K562 (cell line): ENCODE results near the gene ZNRF1. TPM values are rescaled to one million over a fixed set of nuclear protein-coding genes. Genes with fewer than 3 reads are reported as not detected.

ENCODE experiments used
- ATAC-seq: fragments of 200-7000 bp; cut with Tn5 transposase; 3 replicates; pipeline ENCODE4 v1.9.1; 2020; ENCODE audit warnings: moderate library complexity
- BruUV-seq: library from RNA; stranded (reverse); fragments of 400-500 nt; replicated peaks from 2 replicates; lab custom pipeline; 2021; lab: Mats Ljungman, UMichigan
- CTCF ChIA-PET: fragments of 300-600 bp; formaldehyde crosslinking; extraction: SDS; loops from one replicate; lab custom pipeline; 2021; ENCODE audit warnings: low intra/inter-chr PET ratio; lab: Yijun Ruan, JAX
- POLR2A ChIA-PET: fragments of 300-600, 350-650 bp; sonication (Branson Sonifier 250); formaldehyde crosslinking; extraction: SDS; loops from one replicate; lab custom pipeline; 2021; ENCODE audit warnings: antibody characterized with exemption, inconsistent platforms; lab: Yijun Ruan, JAX
- DNase-seq, 4 experiments: peaks; one replicate each; pipeline versions ENCODE4 v3.0.0 to v3.0.0-alpha.2; 2011 to 2018; ENCODE audit warnings: low spot score in 3 of 4, mixed read lengths in 3 of 4; ENCODE audit errors: extremely low read depth in 1 of 4
- FAIRE-seq: peaks from 2 replicates; lab custom pipeline; 2011; peaks lifted over from hg19 to GRCh38; lab: Jason Lieb, UNC
- H2AFZ ChIP-seq: 2 replicates; pipeline ENCODE4 v1.6.0; 2011; ENCODE audit warnings: low read depth, low read length, control low read depth, inconsistent platforms
- H3K27ac ChIP-seq: fragments of 200-600 bp; 3 replicates; pipeline ENCODE4 v1.8.0; 2011; ENCODE audit warnings: low read depth, mild to moderate bottlenecking, control low read depth, inconsistent platforms, low read length, moderate library complexity, mixed read lengths; ENCODE audit errors: extremely low read depth
- H3K27me3 ChIP-seq, 2 experiments: fragments of 300-600 bp in 1 of 2; 2 replicates in 1 of 2; 3 replicates in 1 of 2; pipeline versions ENCODE4 v1.6.0 to v1.8.0; 2011; ENCODE audit warnings: inconsistent platforms in 2 of 2, low read length in 2 of 2, mild to moderate bottlenecking in 1 of 2, mixed read lengths in 1 of 2, moderate library complexity in 1 of 2; ENCODE audit not compliant: control insufficient read depth in 2 of 2, insufficient read depth in 2 of 2
- H3K36me3 ChIP-seq: fragments of 300-600 bp; 3 replicates; pipeline ENCODE4 v1.8.0; 2011; ENCODE audit warnings: mild to moderate bottlenecking, low read length, inconsistent platforms; ENCODE audit not compliant: control insufficient read depth, insufficient read depth
- H3K4me1 ChIP-seq, 2 experiments: fragments of 200-600 bp in 1 of 2; replicated peaks in 1 of 2; 2 replicates in 1 of 2; 3 replicates in 1 of 2; pipeline versions ENCODE4 v1.5.1 to v1.8.0; 2011; ENCODE audit warnings: inconsistent platforms in 2 of 2, low read length in 2 of 2, mild to moderate bottlenecking in 1 of 2, mixed read lengths in 1 of 2, moderate library complexity in 1 of 2; ENCODE audit not compliant: control insufficient read depth in 2 of 2, insufficient read depth in 2 of 2
- H3K4me2 ChIP-seq: 2 replicates; pipeline ENCODE4 v1.6.1; 2011; ENCODE audit warnings: low read length, control low read depth, inconsistent platforms, mixed read lengths; ENCODE audit not compliant: insufficient read depth
- H3K4me3 ChIP-seq: fragments of 200-600 bp; sonication (generic), shearing (Covaris generic); 2 replicates; pipeline ENCODE4 v1.5.1; 2016; ENCODE audit warnings: control low read depth, inconsistent platforms
- H3K79me2 ChIP-seq: fragments of 200-600 bp; 3 replicates; pipeline ENCODE4 v1.8.0; 2011; ENCODE audit warnings: low read length, inconsistent platforms; ENCODE audit not compliant: control insufficient read depth, insufficient read depth
- H3K9ac ChIP-seq, 2 experiments: 2 replicates each; pipeline versions ENCODE4 v1.6.0 to v1.6.1; 2011; ENCODE audit warnings: low read depth in 2 of 2, low read length in 2 of 2, control low read depth in 1 of 2, inconsistent platforms in 1 of 2, mild to moderate bottlenecking in 1 of 2, mixed read lengths in 1 of 2; ENCODE audit not compliant: insufficient read depth in 1 of 2
- H3K9me1 ChIP-seq: one replicate; pipeline ENCODE4 v1.6.0; 2011; ENCODE audit warnings: inconsistent platforms, mild to moderate bottlenecking, low read length, moderate library complexity; ENCODE audit not compliant: control insufficient read depth, insufficient read depth
- H3K9me3 ChIP-seq: replicated peaks from 2 replicates; pipeline ENCODE4 v1.5.1; 2011; ENCODE audit warnings: low read depth, low read length, inconsistent platforms; ENCODE audit not compliant: control insufficient read depth, insufficient read depth
- H4K20me1 ChIP-seq: replicated peaks from 2 replicates; pipeline ENCODE4 v1.6.1; 2011; ENCODE audit warnings: low read length, inconsistent platforms, mixed read lengths; ENCODE audit not compliant: control insufficient read depth, insufficient read depth
- ARNT ChIP-seq, 2 experiments: fragments of 450-650 bp; IDR thresholded peaks; 2 replicates each; pipeline ENCODE4 v1.6.1; 2016; ENCODE audit warnings: mild to moderate bottlenecking in 1 of 2
- BMI1 ChIP-seq: fragments of 150-350 bp; IDR thresholded peaks from 2 replicates; pipeline ENCODE4 v1.6.1; 2014; ENCODE audit warnings: low read length
- BRCA1 ChIP-seq, 2 experiments: fragments of 450-650 bp in 1 of 2; sonication (generic) in 1 of 2; formaldehyde crosslinking in 1 of 2; IDR thresholded peaks; 2 replicates each; pipeline versions ENCODE4 v1.5.0 to v1.6.1; 2017 to 2020; ENCODE audit warnings: mild to moderate bottlenecking in 1 of 2, missing genetic modification reagents in 1 of 2
- CBFB ChIP-seq: sonication (generic); formaldehyde crosslinking; IDR thresholded peaks from 2 replicates; pipeline ENCODE4 v1.4.0; 2020; ENCODE audit warnings: mild to moderate bottlenecking, missing genetic modification reagents
- COPS2 ChIP-seq: fragments of 450-650 bp; conservative IDR thresholded peaks from 2 replicates; pipeline ENCODE4 v1.6.1; 2016; ENCODE audit warnings: mild to moderate bottlenecking, moderate library complexity
- HDAC1 ChIP-seq, 2 experiments: fragments of 450-650 bp; IDR thresholded peaks; 2 replicates each; pipeline ENCODE4 v1.6.1; 2016 to 2017; ENCODE audit warnings: inconsistent platforms in 1 of 2, mild to moderate bottlenecking in 1 of 2, moderate library complexity in 1 of 2
- KDM1A ChIP-seq, 2 experiments: fragments of 450-650 bp; IDR thresholded peaks; 2 replicates each; pipeline ENCODE4 v1.6.1; 2016; ENCODE audit warnings: mild to moderate bottlenecking in 2 of 2
- POLR3G ChIP-seq: IDR thresholded peaks from 2 replicates; pipeline ENCODE4 v1.6.1; 2011; ENCODE audit not compliant: insufficient read length, insufficient replicate concordance; ENCODE audit errors: extremely low read depth
- SREBF2 ChIP-seq: sonication (generic); formaldehyde crosslinking; IDR thresholded peaks from 2 replicates; pipeline ENCODE4 v1.4.0; 2020; ENCODE audit warnings: mild to moderate bottlenecking, missing genetic modification reagents
- TCF15 ChIP-seq: fragments of 250-450 bp; sonication (Bioruptor Pico); IDR thresholded peaks from 2 replicates; pipeline ENCODE4 v1.8.0; 2022; ENCODE audit warnings: moderate library complexity, mild to moderate bottlenecking, inconsistent platforms
- ZFP30 ChIP-seq: fragments of 250-450 bp; sonication (Bioruptor Pico); IDR thresholded peaks from 2 replicates; pipeline ENCODE4 v1.8.0; 2022; ENCODE audit warnings: moderate library complexity, mild to moderate bottlenecking, inconsistent platforms, borderline replicate concordance
- ZKSCAN3 ChIP-seq: fragments of 250-450 bp; sonication (Bioruptor Pico); IDR thresholded peaks from 2 replicates; pipeline ENCODE4 v1.4.0; 2020
- ZNF764 ChIP-seq: fragments of 250-450 bp; sonication (Bioruptor Pico); IDR thresholded peaks from 2 replicates; pipeline ENCODE4 v1.4.0; 2020; ENCODE audit warnings: low read depth, mild to moderate bottlenecking, moderate library complexity
- WGBS: fragments of 100-300 bp; shearing (Covaris generic); methylation state at CpG from one replicate; pipeline ENCODE4 v1.1.6; 2016; ENCODE audit warnings: low coverage, mixed read lengths; ENCODE audit not compliant: insufficient coverage; ENCODE audit errors: missing lambda C conversion rate; 5-methylcytosine and 5-hydroxymethylcytosine counted together
- in situ Hi-C: fragments of 300-500 bp; cut with MboI; formaldehyde crosslinking; loops from 4 replicates; pipeline ENCODE4 v1.15.0; 2018; ENCODE audit warnings: inconsistent platforms, mixed read lengths
- intact Hi-C: fragments of 100-400 bp; cut with micrococcal nuclease; formaldehyde crosslinking; loops from 2 replicates; pipeline ENCODE4 v1.14.2; 2022
- polyA plus RNA-seq, 8 experiments: library from polyadenylated mRNA; depleted of rRNA in 4 of 8; stranded (reverse) in 5 of 8; unstranded in 3 of 8; fragments of >200 nt; fragmentation: Nextera tagmentation in 2 of 8; fragmentation: Illumina TruSeq in 1 of 8; extraction: Ambion mirVana in 2 of 8; extraction: Trizol in 1 of 8; gene quantifications; 2 replicates each; pipeline versions ENCODE4 v1.2.1 to v1.2.3, GENCODE V29; 2011 to 2014; ENCODE audit warnings: inconsistent platforms in 1 of 8, missing spikeins in 1 of 8
- total RNA-seq, 7 experiments: library from RNA; depleted of rRNA in 6 of 7; stranded (reverse); fragments of >200 nt in 6 of 7; fragmentation: Illumina TruSeq in 2 of 7; extraction: Trizol in 2 of 7; gene quantifications; 2 replicates each; pipeline versions ENCODE4 v1.2.1 to v1.2.3, GENCODE V29; 2011 to 2021; ENCODE audit warnings: low replicate concordance in 1 of 7
- TF ChIP-seq, protein P1 (sequence below): fragments of 450-650 bp; IDR thresholded peaks from 2 replicates; pipeline ENCODE4 v1.6.1; 2018; ENCODE audit not compliant: partially characterized antibody
- TF ChIP-seq, protein P2 (sequence below): sonication (generic); formaldehyde crosslinking; IDR thresholded peaks from 2 replicates; pipeline ENCODE4 v1.8.1; 2023; ENCODE audit warnings: mild to moderate bottlenecking, missing genetic modification reagents
- TF ChIP-seq, protein P3 (sequence below): sonication (generic); formaldehyde crosslinking; IDR thresholded peaks from 2 replicates; pipeline ENCODE4 v1.8.1; 2022; ENCODE audit warnings: missing genetic modification reagents

ZNRF1 gene
- total and polyA plus RNA-seq, 9 of the 15 experiments (the other 6 are each of a cell fraction or from before 2014, with no cell fraction given) = 9.5 to 37.7 (median 20.0) TPM

DNA sequence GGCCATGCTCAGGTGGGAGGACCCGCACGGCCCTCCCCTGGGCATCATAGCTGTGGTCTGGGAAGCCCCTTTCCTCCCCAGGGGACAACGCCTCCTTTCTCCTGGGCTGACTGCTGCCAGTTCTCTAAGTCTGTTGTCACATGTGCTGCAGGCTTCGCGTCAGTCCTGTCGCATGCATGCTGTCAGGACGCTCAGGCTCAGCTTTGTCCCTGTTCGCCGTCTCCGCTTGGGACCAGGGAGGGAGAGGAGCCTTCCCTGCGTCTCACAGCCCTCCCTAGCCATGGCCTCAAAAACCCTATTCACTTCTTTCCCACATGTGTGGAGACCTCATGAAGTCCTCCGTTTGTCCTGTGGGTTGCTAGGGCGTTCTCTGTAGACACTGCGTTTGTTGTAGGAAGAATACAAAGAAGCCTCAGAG, 96.4 kb downstream of the ZNRF1 start:
- H3K9ac ChIP-seq = peak overlapping the region in 1 of 2 experiments; percentile 61; a peak in 1 of 4 replicates
- CTCF ChIA-PET = no interaction called here
- peaks cover 24% of the 10 kb centered on the region; the same call in 2 of the 3 replicates for H3K36me3 ChIP-seq
- ATAC-seq (no peak), FAIRE-seq (no peak), DNase-seq (no peak)
- no peaks in the 10 kb centered on the region for H3K9me1 ChIP-seq
- POLR2A ChIA-PET = no interaction called here
- no TSS peak for BruUV-seq
- H3K27ac ChIP-seq = no peak overlapping the region
- H4K20me1 ChIP-seq = no peaks in the 10 kb centered on the region; the same call in 1 of the 2 replicates
- H3K4me1 ChIP-seq = peaks cover 18% of the 10 kb centered on the region in 2 experiments
- peaks cover 17% of the 10 kb centered on the region for H3K79me2 ChIP-seq
- no peaks in the 10 kb centered on the region for H3K9me3 ChIP-seq
- intact Hi-C loops = no loop called here
- WGBS = 88% methylated on average over 13 of the region's 14 CpGs
- H3K4me3 ChIP-seq = no peak overlapping the region
- no peaks in the 10 kb centered on the region for H3K27me3 ChIP-seq
- no peak overlapping the region for H3K4me2 ChIP-seq
- in situ Hi-C loops = no loop called here
- no peak overlapping the region for H2AFZ ChIP-seq
- TF ChIP-seq POLR3G = no peak
- no peak for TF ChIP-seq BMI1
- TF ChIP-seq, protein P1, sequence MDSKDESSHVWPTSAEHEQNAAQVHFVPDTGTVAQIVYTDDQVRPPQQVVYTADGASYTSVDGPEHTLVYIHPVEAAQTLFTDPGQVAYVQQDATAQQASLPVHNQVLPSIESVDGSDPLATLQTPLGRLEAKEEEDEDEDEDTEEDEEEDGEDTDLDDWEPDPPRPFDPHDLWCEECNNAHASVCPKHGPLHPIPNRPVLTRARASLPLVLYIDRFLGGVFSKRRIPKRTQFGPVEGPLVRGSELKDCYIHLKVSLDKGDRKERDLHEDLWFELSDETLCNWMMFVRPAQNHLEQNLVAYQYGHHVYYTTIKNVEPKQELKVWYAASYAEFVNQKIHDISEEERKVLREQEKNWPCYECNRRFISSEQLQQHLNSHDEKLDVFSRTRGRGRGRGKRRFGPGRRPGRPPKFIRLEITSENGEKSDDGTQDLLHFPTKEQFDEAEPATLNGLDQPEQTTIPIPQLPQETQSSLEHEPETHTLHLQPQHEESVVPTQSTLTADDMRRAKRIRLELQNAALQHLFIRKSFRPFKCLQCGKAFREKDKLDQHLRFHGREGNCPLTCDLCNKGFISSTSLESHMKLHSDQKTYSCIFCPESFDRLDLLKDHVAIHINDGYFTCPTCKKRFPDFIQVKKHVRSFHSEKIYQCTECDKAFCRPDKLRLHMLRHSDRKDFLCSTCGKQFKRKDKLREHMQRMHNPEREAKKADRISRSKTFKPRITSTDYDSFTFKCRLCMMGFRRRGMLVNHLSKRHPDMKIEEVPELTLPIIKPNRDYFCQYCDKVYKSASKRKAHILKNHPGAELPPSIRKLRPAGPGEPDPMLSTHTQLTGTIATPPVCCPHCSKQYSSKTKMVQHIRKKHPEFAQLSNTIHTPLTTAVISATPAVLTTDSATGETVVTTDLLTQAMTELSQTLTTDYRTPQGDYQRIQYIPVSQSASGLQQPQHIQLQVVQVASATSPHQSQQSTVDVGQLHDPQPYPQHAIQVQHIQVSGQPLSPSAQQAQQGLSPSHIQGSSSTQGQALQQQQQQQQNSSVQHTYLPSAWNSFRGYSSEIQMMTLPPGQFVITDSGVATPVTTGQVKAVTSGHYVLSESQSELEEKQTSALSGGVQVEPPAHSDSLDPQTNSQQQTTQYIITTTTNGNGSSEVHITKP = no peak
- no peak for TF ChIP-seq SREBF2 (CRISPR knock-in tag)
- no peak for TF ChIP-seq COPS2
- TF ChIP-seq ARNT (IDR thresholded peaks at IDR 0.05) = no peak
- no peak for TF ChIP-seq ZFP30 (CRISPR knock-in tag)
- no peak for TF ChIP-seq KDM1A (IDR thresholded peaks at IDR 0.05)
- no peak for TF ChIP-seq HDAC1 (IDR thresholded peaks at IDR 0.05)
- TF ChIP-seq CBFB (CRISPR knock-in tag) = no peak
- TF ChIP-seq, protein P2, sequence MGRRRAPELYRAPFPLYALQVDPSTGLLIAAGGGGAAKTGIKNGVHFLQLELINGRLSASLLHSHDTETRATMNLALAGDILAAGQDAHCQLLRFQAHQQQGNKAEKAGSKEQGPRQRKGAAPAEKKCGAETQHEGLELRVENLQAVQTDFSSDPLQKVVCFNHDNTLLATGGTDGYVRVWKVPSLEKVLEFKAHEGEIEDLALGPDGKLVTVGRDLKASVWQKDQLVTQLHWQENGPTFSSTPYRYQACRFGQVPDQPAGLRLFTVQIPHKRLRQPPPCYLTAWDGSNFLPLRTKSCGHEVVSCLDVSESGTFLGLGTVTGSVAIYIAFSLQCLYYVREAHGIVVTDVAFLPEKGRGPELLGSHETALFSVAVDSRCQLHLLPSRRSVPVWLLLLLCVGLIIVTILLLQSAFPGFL (CRISPR knock-in tag) = no peak
- no peak for TF ChIP-seq ZKSCAN3 (CRISPR knock-in tag)
- TF ChIP-seq BRCA1 (IDR thresholded peaks at IDR 0.05) = no peak
- TF ChIP-seq BRCA1 (CRISPR knock-in tag; IDR thresholded peaks at IDR 0.05) = no peak
- TF ChIP-seq, protein P3, sequence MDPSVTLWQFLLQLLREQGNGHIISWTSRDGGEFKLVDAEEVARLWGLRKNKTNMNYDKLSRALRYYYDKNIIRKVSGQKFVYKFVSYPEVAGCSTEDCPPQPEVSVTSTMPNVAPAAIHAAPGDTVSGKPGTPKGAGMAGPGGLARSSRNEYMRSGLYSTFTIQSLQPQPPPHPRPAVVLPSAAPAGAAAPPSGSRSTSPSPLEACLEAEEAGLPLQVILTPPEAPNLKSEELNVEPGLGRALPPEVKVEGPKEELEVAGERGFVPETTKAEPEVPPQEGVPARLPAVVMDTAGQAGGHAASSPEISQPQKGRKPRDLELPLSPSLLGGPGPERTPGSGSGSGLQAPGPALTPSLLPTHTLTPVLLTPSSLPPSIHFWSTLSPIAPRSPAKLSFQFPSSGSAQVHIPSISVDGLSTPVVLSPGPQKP (CRISPR knock-in tag) = no peak
- TF ChIP-seq ZNF764 (CRISPR knock-in tag) = no peak
- TF ChIP-seq TCF15 (CRISPR knock-in tag) = no peak
